ENCODE results near the gene IGSF3. TPM values are rescaled to one million over a fixed set of nuclear protein-coding genes. Genes with fewer than 3 reads are reported as not detected.

Gene IGSF3
- polyA plus RNA-seq, 3 donors = 0.07 to 0.12 TPM; not detected in 1

DNA sequence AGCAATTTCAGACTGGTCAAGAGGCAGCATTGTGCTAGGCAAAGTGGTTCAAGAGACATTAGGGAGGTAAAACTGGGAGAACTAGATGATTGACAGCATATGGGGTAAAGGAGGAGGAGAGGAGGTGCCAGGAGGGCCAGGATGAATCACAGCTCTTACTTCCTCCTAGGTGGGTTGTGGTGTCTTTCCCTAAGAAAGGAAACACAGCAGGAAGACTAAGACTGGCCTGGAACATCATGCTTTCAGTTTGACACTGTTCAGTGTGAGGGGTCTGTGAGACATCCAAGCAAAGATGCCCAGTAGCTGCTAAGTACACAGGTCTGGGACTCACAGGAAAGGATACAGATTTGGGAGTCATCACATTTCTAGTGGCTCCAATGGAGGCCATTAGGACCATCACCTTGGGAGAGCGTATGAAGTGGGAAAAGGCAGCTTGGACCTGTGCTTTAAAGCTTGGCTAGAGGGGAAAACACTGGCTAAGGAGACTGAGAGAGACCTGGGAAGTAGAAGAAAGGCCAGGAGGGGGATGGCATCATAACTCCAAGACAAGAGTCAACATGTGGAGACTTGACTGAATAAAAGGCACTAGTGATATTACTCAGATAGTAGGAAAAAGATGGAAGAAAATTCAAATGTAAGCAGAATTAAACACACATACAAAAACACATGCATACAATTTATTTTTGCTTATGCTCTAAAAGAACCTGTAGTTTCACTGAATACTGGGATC, 114.0 kb downstream of the IGSF3 start:
- peaks cover 90% of the 10 kb centered on the region for H4K20me1 ChIP-seq (ENCODE audit: insufficient read depth, low read length)
- DNase-seq = peak in 2 of 3 donors; percentile 61 to 79
- peaks cover 65% of the 10 kb centered on the region for H3K4me1 Mint-ChIP-seq
- H3K27ac Mint-ChIP-seq = peak overlapping the region; percentile 71 to 91 (median 80)
- no peaks in the 10 kb centered on the region for H3K9me3 Mint-ChIP-seq
- no peaks in the 10 kb centered on the region for H3K27me3 Mint-ChIP-seq (ENCODE audit: low read depth in 3 of 3)
- intact Hi-C loops (cut with micrococcal nuclease) = no loop called here
- no peak overlapping the region for H2AFZ ChIP-seq (ENCODE audit: insufficient read depth, low read depth, low read length, poor library complexity, severe bottlenecking)
- H3K9ac ChIP-seq (ENCODE audit: insufficient read depth, low read length, poor library complexity, severe bottlenecking) = no peak overlapping the region
- H3K4me1 ChIP-seq (ENCODE audit: control insufficient read depth in 1 of 2, insufficient read depth in 2 of 2, low read length in 2 of 2) = peaks cover 49 to 53% of the 10 kb centered on the region in 2 donors
- peaks cover 100% of the 10 kb centered on the region for H3K79me2 ChIP-seq (ENCODE audit: insufficient read depth, low read length)
- H3K36me3 Mint-ChIP-seq = peaks cover 28 to 32% of the 10 kb centered on the region in 2 donors
- peak overlapping the region in 1 of 2 donors; percentile 51 for H3K27ac ChIP-seq (ENCODE audit: low read depth in 1 of 2, low read length in 2 of 2)
- no peak overlapping the region for H3K4me3 ChIP-seq (replicated peaks in 1 of 3; ENCODE audit: low read depth in 2 of 3, low read length in 3 of 3)
- H3K4me2 ChIP-seq (replicated peaks; ENCODE audit: extremely low read depth, low read length, poor library complexity, severe bottlenecking) = peak overlapping the region; percentile 3
- no peaks in the 10 kb centered on the region for H3K9me3 ChIP-seq (replicated peaks in 1 of 2; ENCODE audit: control insufficient read depth in 1 of 2, insufficient read depth in 1 of 2, low read length in 2 of 2)
- H3K4me3 Mint-ChIP-seq = peak overlapping the region in 1 of 2 donors; percentile 8
- H3K36me3 ChIP-seq (replicated peaks in 1 of 2; ENCODE audit: control insufficient read depth in 1 of 2, insufficient read depth in 2 of 2, low read length in 2 of 2) = peaks cover 0 to 7% of the 10 kb centered on the region in 2 donors
- TF ChIP-seq, protein P1, sequence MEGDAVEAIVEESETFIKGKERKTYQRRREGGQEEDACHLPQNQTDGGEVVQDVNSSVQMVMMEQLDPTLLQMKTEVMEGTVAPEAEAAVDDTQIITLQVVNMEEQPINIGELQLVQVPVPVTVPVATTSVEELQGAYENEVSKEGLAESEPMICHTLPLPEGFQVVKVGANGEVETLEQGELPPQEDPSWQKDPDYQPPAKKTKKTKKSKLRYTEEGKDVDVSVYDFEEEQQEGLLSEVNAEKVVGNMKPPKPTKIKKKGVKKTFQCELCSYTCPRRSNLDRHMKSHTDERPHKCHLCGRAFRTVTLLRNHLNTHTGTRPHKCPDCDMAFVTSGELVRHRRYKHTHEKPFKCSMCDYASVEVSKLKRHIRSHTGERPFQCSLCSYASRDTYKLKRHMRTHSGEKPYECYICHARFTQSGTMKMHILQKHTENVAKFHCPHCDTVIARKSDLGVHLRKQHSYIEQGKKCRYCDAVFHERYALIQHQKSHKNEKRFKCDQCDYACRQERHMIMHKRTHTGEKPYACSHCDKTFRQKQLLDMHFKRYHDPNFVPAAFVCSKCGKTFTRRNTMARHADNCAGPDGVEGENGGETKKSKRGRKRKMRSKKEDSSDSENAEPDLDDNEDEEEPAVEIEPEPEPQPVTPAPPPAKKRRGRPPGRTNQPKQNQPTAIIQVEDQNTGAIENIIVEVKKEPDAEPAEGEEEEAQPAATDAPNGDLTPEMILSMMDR (IDR thresholded peaks at IDR 0.05) = no peak
- WGBS (ENCODE audit: insufficient coverage) = 100% methylated on average over 1 of the region's 1 CpG
- no peaks in the 10 kb centered on the region for H3K27me3 ChIP-seq (ENCODE audit: control insufficient read depth in 2 of 2, insufficient read depth in 2 of 2, low read length in 2 of 2)

DNA sequence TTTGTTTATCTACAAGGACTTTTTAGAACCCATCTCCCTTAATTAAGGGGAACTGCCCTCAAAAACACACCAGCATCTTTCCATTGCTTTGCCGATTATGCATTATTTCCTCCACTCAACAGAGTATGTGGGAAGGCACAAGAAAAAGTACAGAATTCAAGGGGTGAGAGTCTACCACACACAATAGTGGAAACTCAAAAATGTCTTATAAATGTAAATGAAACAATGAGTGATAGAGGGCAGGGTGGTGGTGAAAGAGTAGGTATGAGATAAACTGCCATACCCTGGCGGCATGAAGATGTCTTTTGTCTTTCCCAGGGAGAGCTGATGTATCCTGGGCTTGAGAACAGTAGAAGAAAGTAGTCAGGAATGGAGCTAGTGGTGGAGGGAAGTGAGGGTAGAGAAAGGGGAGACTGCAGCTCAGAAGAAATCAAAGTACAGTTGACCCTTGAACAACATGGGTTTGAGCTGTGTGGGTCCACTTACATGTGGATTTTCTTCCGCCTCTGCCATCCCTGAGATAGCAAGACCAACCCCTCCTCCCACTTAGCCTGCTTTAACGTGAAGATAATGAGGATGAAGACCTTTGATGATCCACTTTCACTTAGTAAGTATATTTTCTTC, 121.1 kb downstream of the IGSF3 start:
- Histone ChIP-seq H3K9me3 (replicated peaks in 1 of 2; ENCODE audit: control insufficient read depth in 1 of 2, insufficient read depth in 1 of 2, low read length in 2 of 2) (no peaks in the 10 kb centered on the region), H3K9ac (ENCODE audit: insufficient read depth, low read length, poor library complexity, severe bottlenecking) (no peak overlapping the region), H3K79me2 (ENCODE audit: insufficient read depth, low read length) (peaks cover 98% of the 10 kb centered on the region), H3K27me3 (ENCODE audit: control insufficient read depth in 2 of 2, insufficient read depth in 2 of 2, low read length in 2 of 2) (no peaks in the 10 kb centered on the region), H3K4me3 (replicated peaks in 1 of 3; ENCODE audit: low read depth in 2 of 3, low read length in 3 of 3) (no peak overlapping the region), H2AFZ (ENCODE audit: insufficient read depth, low read depth, low read length, poor library complexity, severe bottlenecking) (no peak overlapping the region), H3K27ac (ENCODE audit: low read depth in 1 of 2, low read length in 2 of 2) (no peak overlapping the region), H3K4me1 (ENCODE audit: control insufficient read depth in 1 of 2, insufficient read depth in 2 of 2, low read length in 2 of 2) (peaks cover 7 to 8% of the 10 kb centered on the region in 2 donors), H4K20me1 (ENCODE audit: insufficient read depth, low read length) (peaks cover 62% of the 10 kb centered on the region), H3K36me3 (replicated peaks in 1 of 2; ENCODE audit: control insufficient read depth in 1 of 2, insufficient read depth in 2 of 2, low read length in 2 of 2) (peaks cover 22 to 44% of the 10 kb centered on the region in 2 donors), H3K4me2 (replicated peaks; ENCODE audit: extremely low read depth, low read length, poor library complexity, severe bottlenecking) (no peak overlapping the region)
- intact Hi-C loops (cut with micrococcal nuclease) = no loop called here
- H3K4me1 Mint-ChIP-seq = peaks cover 35% of the 10 kb centered on the region
- H3K9me3 Mint-ChIP-seq = no peaks in the 10 kb centered on the region
- H3K36me3 Mint-ChIP-seq = peaks cover 52 to 56% of the 10 kb centered on the region in 2 donors
- no peak for DNase-seq
- TF ChIP-seq, protein P1 (IDR thresholded peaks at IDR 0.05) = no peak
- WGBS (ENCODE audit: insufficient coverage) = 100% methylated on average over 1 of the region's 4 CpGs
- peak overlapping the region in 5 of 7 donors; percentile 11 to 88 (median 42) for H3K27ac Mint-ChIP-seq
- H3K4me3 Mint-ChIP-seq = no peak overlapping the region
- H3K27me3 Mint-ChIP-seq (ENCODE audit: low read depth in 3 of 3) = no peaks in the 10 kb centered on the region
